Immature natural killer cell (primary cell): ENCODE measurements around the gene NKD1. TPM values are rescaled to one million over a fixed set of nuclear protein-coding genes. Genes with fewer than 3 reads are reported as not detected.

Experiments
- DNase-seq, 3 donors: peaks; one replicate each; pipeline ENCODE4 v3.0.0; 2022; ENCODE audit warnings: mixed read lengths in 1 of 3
- H3K27ac Mint-ChIP-seq, 6 donors: one replicate each; pipeline ENCODE4 v1.8.0; 2020; ENCODE audit warnings: mixed read lengths in 6 of 6, mild to moderate bottlenecking in 5 of 6, inconsistent platforms in 4 of 6, moderate library complexity in 3 of 6
- H3K27me3 Mint-ChIP-seq, 3 donors: one replicate each; pipeline ENCODE4 v1.8.0; 2020 to 2021; ENCODE audit warnings: low read depth in 3 of 3, mild to moderate bottlenecking in 3 of 3, mixed read lengths in 3 of 3, moderate library complexity in 3 of 3, inconsistent platforms in 1 of 3
- H3K36me3 Mint-ChIP-seq, 3 donors: one replicate each; pipeline ENCODE4 v1.8.0; 2020; ENCODE audit warnings: mixed read lengths in 3 of 3, inconsistent platforms in 2 of 3, mild to moderate bottlenecking in 2 of 3
- H3K4me1 Mint-ChIP-seq, 2 donors: one replicate each; pipeline ENCODE4 v1.8.0; 2020; ENCODE audit warnings: inconsistent platforms in 2 of 2, mild to moderate bottlenecking in 2 of 2, mixed read lengths in 2 of 2, moderate library complexity in 1 of 2
- H3K4me3 Mint-ChIP-seq, 5 donors: one replicate each; pipeline ENCODE4 v1.8.0; 2020; ENCODE audit warnings: mild to moderate bottlenecking in 5 of 5, mixed read lengths in 5 of 5, inconsistent platforms in 3 of 5, moderate library complexity in 3 of 5
- H3K9me3 Mint-ChIP-seq, 6 donors: one replicate each; pipeline ENCODE4 v1.8.0; 2020; ENCODE audit warnings: mild to moderate bottlenecking in 6 of 6, mixed read lengths in 6 of 6, inconsistent platforms in 4 of 6, moderate library complexity in 3 of 6
- polyA plus RNA-seq, 3 donors: library from polyadenylated mRNA; unstranded; fragments of 300-500 nt; fragmentation: Illumina TruSeq; gene quantifications; one replicate each; pipeline ENCODE4 v1.2.3, GENCODE V29; 2021

NKD1 gene
- polyA plus RNA-seq, 3 donors from 2014 or later = not detected

DNA sequence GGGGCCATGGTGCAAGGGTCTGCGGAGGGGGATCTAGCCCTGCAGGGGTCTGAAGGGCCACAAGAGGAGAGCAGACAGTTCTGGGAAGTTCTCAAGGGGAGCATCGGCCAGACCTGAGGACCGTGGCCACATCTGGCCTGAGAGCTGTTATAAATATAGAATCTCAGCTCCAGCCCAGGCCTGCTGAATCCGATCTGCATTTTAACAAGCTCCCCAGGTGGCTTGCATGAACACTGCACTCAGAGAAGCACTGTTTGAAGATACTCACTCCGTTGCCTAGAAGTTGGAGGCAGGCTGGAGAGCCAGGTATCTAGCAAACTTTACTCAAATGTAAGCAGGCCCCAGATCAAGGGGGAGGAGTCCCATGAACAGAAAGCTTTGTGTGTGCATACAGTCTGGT, 61.3 kb downstream of the NKD1 start:
- no peak overlapping the region for H3K4me3 Mint-ChIP-seq
- no peak overlapping the region for H3K27ac Mint-ChIP-seq
- H3K9me3 Mint-ChIP-seq = no peaks in the 10 kb centered on the region
- H3K27me3 Mint-ChIP-seq = peaks cover 4% of the 10 kb centered on the region in 3 donors
- H3K4me1 Mint-ChIP-seq = no peaks in the 10 kb centered on the region
- H3K36me3 Mint-ChIP-seq = no peaks in the 10 kb centered on the region
- no peak for DNase-seq

GRCh38 chr16:50610331-50611262, 62.4 kb downstream of the NKD1 start:
- peaks cover 3 to 4% (median 4%) of the 10 kb centered on the region in 3 donors for H3K27me3 Mint-ChIP-seq
- no peak overlapping the region for H3K27ac Mint-ChIP-seq
- no peak overlapping the region for H3K4me3 Mint-ChIP-seq
- no peak for DNase-seq
- no peaks in the 10 kb centered on the region for H3K9me3 Mint-ChIP-seq
- no peaks in the 10 kb centered on the region for H3K4me1 Mint-ChIP-seq
- H3K36me3 Mint-ChIP-seq = no peaks in the 10 kb centered on the region

DNA sequence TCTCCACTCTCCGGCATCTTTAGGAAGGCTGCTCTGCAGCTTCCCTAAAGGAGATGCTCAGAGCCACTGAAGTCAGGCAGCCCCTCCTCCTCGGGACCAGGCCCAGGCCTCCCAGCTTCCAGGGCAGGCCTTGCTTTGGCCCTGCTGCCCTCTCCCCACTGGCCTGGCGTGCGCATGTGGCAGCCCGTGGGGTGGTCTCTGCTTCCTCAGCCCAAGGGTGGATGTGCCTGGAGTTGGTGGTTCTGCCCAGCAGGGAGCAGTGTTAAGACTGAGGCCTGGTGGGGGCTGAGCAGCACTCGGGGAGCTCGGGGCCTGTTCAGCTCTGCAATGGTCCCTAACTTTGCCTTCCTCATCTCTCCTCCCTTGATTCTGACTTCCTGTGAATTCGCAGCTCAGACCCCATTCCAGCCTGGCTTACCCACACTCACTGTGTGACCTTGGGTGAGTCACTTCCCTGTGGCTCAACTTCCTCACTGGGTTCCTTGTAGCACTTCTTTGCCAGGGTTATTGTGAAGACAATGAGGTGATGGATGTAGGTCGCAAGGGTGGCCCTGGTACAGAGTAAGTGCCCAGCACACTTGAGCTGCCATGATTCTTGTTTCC, 63.2 kb downstream of the NKD1 start:
- Mint-ChIP-seq H3K27me3 (peaks cover 3 to 4% (median 4%) of the 10 kb centered on the region in 3 donors), H3K36me3 (no peaks in the 10 kb centered on the region), H3K4me1 (no peaks in the 10 kb centered on the region), H3K4me3 (no peak overlapping the region), H3K27ac (peak overlapping the region in 1 of 6 donors; percentile 42), H3K9me3 (no peaks in the 10 kb centered on the region)
- DNase-seq = no peak

DNA sequence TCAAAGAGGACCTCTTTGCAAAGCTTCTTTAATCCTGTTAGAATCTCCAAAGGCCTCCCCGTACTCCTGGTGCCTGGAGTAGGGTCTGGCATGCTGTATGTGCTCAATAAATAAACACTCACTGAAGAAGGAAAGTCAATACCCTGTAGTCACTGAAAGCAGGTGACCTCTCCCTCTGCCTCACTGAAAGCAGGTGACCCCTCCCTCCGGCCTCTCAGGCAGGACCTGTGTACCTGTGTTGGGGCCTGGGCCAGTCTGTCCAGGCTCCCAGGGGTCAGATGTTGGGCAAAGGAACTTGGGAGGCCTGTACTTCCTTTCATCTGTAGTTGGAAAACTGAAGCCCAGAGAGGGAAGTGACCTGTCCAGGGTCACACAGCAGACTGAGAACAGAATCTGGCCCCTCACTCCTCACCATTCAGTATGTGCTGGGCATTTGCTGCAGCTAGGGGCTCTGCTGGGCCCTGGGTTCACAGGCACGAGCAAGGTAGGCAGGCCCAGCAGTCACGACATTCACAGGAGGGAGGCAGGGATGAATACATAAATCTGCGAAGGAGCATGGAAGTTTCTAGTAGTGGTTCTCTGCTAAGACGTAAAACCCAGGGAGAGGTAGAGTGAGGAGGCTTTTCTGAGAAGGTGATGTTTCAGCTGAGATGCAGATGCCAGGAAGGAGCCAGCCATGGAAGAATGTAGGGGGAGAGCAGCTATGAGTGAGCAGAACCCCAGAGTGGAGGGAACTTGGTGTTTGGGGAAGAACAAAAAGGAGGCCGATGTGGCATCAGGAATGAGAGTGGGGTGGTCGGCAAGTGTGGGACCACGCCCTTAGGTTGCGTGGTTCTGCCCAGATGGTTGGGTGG, 64.0 kb downstream of the NKD1 start:
- Mint-ChIP-seq H3K4me3 (no peak overlapping the region), H3K9me3 (no peaks in the 10 kb centered on the region), H3K36me3 (no peaks in the 10 kb centered on the region), H3K4me1 (no peaks in the 10 kb centered on the region), H3K27ac (no peak overlapping the region), H3K27me3 (peaks cover 1 to 4% (median 4%) of the 10 kb centered on the region in 3 donors)
- no peak for DNase-seq

- DNase-seq = no peak
- H3K27me3 Mint-ChIP-seq = peaks cover 1 to 4% (median 4%) of the 10 kb centered on the region in 3 donors
- H3K4me1 Mint-ChIP-seq = no peaks in the 10 kb centered on the region
- H3K36me3 Mint-ChIP-seq = no peaks in the 10 kb centered on the region
- no peaks in the 10 kb centered on the region for H3K9me3 Mint-ChIP-seq
- H3K4me3 Mint-ChIP-seq = no peak overlapping the region
- no peak overlapping the region for H3K27ac Mint-ChIP-seq
These were observed 64.6 kb downstream of the NKD1 start for GRCh38 chr16:50612849-50613198.

DNA sequence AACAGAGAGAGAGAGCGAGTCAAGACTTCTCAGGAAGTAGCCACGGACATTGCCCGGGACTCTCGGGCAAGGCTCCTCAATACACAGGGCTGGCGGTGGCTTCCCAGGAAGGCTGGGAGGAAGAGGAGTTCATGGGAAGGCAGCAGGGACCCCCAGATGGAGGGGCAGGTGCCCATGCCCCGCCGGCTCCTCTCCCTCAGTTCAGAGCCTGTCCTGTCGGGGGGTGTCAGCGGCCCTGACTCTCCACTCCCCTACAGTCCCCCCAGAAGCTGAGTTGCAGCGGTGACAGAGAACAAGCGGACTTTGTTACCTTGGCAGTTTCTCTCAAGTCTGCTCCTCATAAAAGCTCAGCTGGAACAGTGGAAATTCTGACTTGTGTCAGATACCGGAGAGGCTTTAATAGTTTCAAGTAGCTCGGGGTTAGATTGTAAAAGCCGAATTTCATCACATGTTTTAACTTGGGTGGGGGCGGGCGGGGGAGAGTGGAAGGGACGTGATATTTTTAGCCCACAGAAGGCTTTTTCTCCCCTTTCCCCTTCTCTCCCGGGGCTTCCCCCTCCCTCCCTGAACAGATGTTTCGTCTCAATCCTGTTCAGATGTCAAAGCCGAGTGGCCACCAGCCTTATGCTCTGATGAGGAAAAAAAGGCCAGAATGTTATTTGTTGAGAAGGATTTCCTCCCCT, 65.2 kb downstream of the NKD1 start:
- no peaks in the 10 kb centered on the region for H3K9me3 Mint-ChIP-seq
- no peak overlapping the region for H3K4me3 Mint-ChIP-seq
- H3K36me3 Mint-ChIP-seq = no peaks in the 10 kb centered on the region
- H3K4me1 Mint-ChIP-seq = no peaks in the 10 kb centered on the region
- peaks cover 1 to 4% (median 4%) of the 10 kb centered on the region in 3 donors for H3K27me3 Mint-ChIP-seq
- no peak for DNase-seq
- H3K27ac Mint-ChIP-seq = no peak overlapping the region

DNA sequence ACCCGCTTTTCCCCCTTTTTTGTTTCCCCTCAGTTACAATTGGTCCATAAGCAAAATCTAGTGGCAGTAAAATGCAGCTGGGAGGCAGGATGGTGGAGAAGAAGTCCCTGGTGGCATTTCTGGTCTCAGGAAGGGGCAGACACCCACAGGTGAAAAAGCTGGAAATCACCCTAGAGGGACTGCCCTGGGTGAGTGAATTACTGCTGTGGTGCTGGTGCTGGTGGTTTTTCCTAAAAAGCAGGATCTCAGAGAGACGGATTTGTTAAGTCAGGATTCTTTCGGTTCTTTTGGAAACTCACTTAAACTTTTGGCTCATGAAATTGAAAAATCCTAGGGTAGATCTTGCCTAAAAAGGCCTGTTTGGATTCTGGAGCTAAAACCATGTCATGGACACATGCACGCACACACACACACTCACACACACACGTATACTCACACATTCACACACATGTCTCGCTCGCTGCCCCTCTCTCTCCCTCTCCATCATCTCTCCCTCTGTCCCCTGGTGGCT, 65.8 kb downstream of the NKD1 start:
- no peak overlapping the region for H3K27ac Mint-ChIP-seq
- DNase-seq = no peak
- no peaks in the 10 kb centered on the region for H3K9me3 Mint-ChIP-seq
- no peaks in the 10 kb centered on the region for H3K36me3 Mint-ChIP-seq
- H3K27me3 Mint-ChIP-seq = peaks cover 1 to 4% (median 4%) of the 10 kb centered on the region in 3 donors
- H3K4me3 Mint-ChIP-seq = no peak overlapping the region
- H3K4me1 Mint-ChIP-seq = no peaks in the 10 kb centered on the region

GRCh38 chr16:50614955-50615724, 66.9 kb downstream of the NKD1 start:
- Mint-ChIP-seq H3K36me3 (no peaks in the 10 kb centered on the region), H3K4me3 (no peak overlapping the region), H3K4me1 (no peaks in the 10 kb centered on the region), H3K27ac (no peak overlapping the region), H3K9me3 (no peaks in the 10 kb centered on the region), H3K27me3 (peaks cover 1 to 4% (median 3%) of the 10 kb centered on the region in 3 donors)
- DNase-seq = no peak

DNA sequence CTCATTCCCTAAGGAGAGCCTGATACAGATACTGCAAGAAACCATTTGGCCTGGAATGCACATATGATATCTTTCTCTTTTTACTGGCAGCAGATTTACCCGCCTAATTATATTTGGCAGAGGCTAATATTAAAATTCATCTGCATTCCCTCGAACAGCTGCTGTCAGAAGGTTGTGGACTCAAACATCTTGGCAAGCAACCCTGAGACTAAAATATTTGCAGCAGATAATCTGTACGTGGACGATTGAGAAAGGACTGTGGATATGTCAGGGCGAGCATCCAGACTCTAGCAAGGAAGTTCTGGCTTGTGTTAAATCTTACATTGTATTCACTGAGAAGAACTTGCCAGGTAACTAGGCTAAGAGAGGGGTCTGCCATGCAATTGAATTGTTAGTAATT, 67.7 kb downstream of the NKD1 start:
- DNase-seq = no peak
- Mint-ChIP-seq H3K4me1 (no peaks in the 10 kb centered on the region), H3K4me3 (no peak overlapping the region), H3K9me3 (no peaks in the 10 kb centered on the region), H3K27me3 (peaks cover 1 to 4% (median 3%) of the 10 kb centered on the region in 3 donors), H3K27ac (no peak overlapping the region), H3K36me3 (no peaks in the 10 kb centered on the region)

DNA sequence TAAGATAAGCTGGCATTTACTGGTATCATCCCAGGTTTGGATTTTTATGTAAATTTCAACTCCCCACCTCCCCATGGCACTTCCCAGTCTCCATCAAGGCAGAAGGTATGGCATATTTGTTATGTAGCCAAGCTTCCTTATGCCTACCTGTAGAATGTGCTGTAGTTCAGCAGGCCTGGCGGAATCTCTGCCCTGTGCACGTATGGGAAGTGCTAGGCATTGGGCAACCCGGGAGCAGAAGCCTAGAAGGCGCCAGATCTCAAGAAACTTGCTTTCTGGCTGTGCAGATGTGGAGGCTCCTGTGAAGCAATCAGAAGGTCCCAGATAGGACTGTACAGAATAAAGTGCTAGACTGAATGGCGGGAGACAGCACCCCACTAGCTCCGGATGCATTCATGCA, 68.2 kb downstream of the NKD1 start:
- no peak for DNase-seq
- H3K27me3 Mint-ChIP-seq = peaks cover 2 to 4% (median 3%) of the 10 kb centered on the region in 3 donors
- H3K36me3 Mint-ChIP-seq = no peaks in the 10 kb centered on the region
- H3K9me3 Mint-ChIP-seq = no peaks in the 10 kb centered on the region
- no peak overlapping the region for H3K4me3 Mint-ChIP-seq
- no peaks in the 10 kb centered on the region for H3K4me1 Mint-ChIP-seq
- no peak overlapping the region for H3K27ac Mint-ChIP-seq

- no peak overlapping the region for H3K27ac Mint-ChIP-seq
- no peak for DNase-seq
- H3K27me3 Mint-ChIP-seq = peaks cover 3 to 4% (median 3%) of the 10 kb centered on the region in 3 donors
- H3K4me3 Mint-ChIP-seq = no peak overlapping the region
- no peaks in the 10 kb centered on the region for H3K9me3 Mint-ChIP-seq
- H3K4me1 Mint-ChIP-seq = no peaks in the 10 kb centered on the region
- no peaks in the 10 kb centered on the region for H3K36me3 Mint-ChIP-seq
These were observed 68.9 kb downstream of the NKD1 start for GRCh38 chr16:50616883-50617645.

DNA sequence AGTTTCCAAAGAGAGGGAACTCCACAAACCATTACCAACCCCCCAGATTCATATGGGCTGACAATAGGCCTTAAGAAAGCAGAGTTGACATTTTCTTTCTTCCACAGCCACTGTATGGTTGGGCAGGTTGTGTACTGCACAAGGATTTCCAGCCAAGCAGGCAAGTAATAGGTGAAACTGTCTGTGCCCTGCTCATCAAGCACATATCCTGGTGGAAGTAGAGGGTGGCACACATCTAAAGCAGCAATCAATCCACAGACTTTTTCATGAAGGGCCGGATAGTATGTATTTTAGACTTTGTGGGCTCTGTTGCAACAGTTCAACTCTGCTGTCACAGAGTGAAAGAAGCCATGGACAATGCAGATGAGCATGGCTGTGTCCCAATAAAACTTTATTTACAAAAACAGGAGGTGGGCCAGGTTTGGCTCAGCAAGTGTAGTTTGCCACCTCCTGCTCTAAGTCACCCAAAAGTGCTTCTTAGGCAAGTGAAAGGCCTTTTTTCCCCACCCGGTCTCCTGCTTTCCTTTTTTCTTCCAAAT, 69.5 kb downstream of the NKD1 start:
- no peak for DNase-seq
- Mint-ChIP-seq H3K4me3 (no peak overlapping the region), H3K36me3 (no peaks in the 10 kb centered on the region), H3K9me3 (no peaks in the 10 kb centered on the region), H3K27me3 (peaks cover 3 to 4% (median 3%) of the 10 kb centered on the region in 3 donors), H3K27ac (no peak overlapping the region), H3K4me1 (no peaks in the 10 kb centered on the region)
